ENCODE data around the gene GRAP2.

DNA sequence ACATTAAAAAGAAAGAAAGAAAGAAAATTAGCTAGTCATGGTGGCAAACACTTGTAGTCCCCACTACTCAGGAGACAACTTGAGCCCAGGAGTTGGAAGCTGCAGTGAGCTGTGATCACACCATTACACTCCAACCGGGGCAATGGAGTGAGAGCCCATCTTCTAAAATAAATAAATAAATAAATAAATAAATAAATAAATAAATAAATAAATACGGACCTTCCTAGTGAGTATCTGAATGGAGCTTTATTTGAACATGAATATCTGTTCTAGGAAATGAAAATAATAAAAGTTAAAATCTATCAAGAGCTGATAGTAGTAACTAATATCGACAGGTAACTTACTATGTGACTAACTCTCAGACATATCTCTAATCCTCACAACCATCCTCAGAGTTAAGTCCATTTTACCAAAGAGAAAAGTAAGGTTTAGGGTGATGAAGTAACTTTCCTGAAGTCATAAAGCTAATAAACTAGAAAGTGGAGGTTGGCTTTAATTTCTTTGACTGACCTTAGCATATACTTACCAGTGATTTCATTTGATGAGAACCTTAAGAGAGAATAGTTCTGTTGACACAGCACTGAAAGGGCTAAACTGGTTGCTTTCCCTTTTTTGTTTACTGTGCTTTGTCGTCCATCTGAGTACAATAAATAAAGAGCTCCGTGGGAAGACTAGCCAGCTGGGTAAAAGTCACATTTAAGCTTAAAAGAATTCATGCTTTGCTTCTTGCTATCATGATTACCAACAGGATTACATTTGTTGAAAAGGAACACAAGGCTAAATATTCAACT is 29.7 kb upstream of the GRAP2 start:
- TF ChIP-seq POLR2A (IDR thresholded peaks at IDR 0.05): no peak
- no peak for TF ChIP-seq CTCF (IDR thresholded peaks at IDR 0.05)

Data from uterus (tissue), 2 donors.